ENCODE data around the gene MYRIP. TPM values are rescaled to one million over a fixed set of nuclear protein-coding genes. Genes with fewer than 3 reads are reported as not detected.

Gene MYRIP
- total RNA-seq, 4 donors from 2014 or later = 0.66 to 3.1 (median 2.6) TPM

DNA sequence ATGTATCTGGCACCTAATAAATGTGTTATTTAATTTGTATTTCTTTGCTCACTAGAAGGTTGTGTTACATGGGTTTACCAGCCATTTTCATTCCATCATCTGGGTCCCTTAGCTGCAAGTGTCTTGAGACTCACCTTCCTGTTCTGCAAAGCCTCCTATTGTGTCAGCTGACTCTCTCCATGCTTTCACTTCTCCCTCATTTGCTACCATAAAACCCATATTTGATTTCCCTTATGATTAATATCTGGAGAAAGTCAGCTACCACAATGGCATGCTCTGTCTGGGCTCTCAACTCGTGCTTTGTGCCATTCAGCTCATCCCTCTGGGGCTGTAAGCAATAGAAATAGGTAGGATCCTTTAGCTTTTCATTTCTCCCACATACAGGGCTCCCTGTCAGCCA lies 420.6 kb downstream of the MYRIP start:
- intact Hi-C loops (cut with DNase I) = no loop called here
- 45 to 65% methylated on average over 1 of the region's 1 CpG for WGBS, 2 donors
- no peak for TF ChIP-seq POLR2A (IDR thresholded peaks at IDR 0.05)
- TF ChIP-seq, protein P1, sequence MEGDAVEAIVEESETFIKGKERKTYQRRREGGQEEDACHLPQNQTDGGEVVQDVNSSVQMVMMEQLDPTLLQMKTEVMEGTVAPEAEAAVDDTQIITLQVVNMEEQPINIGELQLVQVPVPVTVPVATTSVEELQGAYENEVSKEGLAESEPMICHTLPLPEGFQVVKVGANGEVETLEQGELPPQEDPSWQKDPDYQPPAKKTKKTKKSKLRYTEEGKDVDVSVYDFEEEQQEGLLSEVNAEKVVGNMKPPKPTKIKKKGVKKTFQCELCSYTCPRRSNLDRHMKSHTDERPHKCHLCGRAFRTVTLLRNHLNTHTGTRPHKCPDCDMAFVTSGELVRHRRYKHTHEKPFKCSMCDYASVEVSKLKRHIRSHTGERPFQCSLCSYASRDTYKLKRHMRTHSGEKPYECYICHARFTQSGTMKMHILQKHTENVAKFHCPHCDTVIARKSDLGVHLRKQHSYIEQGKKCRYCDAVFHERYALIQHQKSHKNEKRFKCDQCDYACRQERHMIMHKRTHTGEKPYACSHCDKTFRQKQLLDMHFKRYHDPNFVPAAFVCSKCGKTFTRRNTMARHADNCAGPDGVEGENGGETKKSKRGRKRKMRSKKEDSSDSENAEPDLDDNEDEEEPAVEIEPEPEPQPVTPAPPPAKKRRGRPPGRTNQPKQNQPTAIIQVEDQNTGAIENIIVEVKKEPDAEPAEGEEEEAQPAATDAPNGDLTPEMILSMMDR (IDR thresholded peaks at IDR 0.05) = no peak

DNA sequence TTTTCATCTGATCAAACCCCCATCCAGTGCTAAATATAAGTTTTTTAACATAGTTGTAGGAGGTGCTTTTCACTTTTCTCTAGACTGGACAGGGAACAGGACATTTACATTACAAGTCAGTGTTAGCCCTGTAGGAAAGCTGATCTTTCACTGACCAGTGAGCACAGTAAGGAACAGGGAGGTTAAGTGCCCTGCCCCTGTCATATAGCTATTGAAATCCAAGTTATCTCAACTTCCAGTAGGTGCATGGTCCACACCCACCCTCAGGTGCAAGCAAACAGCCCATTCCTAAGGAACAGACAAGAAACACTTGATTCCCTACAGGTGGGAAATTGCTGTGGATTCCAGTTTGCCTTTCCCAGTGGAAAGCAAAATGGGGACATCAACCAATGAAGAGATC lies 421.0 kb downstream of the MYRIP start:
- no peak for TF ChIP-seq POLR2A (IDR thresholded peaks at IDR 0.05)
- TF ChIP-seq, protein P1 (IDR thresholded peaks at IDR 0.05) = no peak
- H3K36me3 ChIP-seq = no peaks in the 10 kb centered on the region
- H3K4me1 ChIP-seq = no peaks in the 10 kb centered on the region
- no peaks in the 10 kb centered on the region for H3K27me3 ChIP-seq
- no peak overlapping the region for H3K27ac ChIP-seq
- no peak for DNase-seq
- H3K4me3 ChIP-seq = no peak overlapping the region
- intact Hi-C loops (cut with DNase I) = no loop called here
- H3K9me3 ChIP-seq = no peaks in the 10 kb centered on the region

More for the DNA sequence above, 420.6 kb downstream of the MYRIP start:
- no peaks in the 10 kb centered on the region for H3K9me3 ChIP-seq
- H3K27ac ChIP-seq = no peak overlapping the region
- DNase-seq = no peak
- no peaks in the 10 kb centered on the region for H3K4me1 ChIP-seq
- no peaks in the 10 kb centered on the region for H3K36me3 ChIP-seq
- no peak overlapping the region for H3K4me3 ChIP-seq
- H3K27me3 ChIP-seq = no peaks in the 10 kb centered on the region

DNA sequence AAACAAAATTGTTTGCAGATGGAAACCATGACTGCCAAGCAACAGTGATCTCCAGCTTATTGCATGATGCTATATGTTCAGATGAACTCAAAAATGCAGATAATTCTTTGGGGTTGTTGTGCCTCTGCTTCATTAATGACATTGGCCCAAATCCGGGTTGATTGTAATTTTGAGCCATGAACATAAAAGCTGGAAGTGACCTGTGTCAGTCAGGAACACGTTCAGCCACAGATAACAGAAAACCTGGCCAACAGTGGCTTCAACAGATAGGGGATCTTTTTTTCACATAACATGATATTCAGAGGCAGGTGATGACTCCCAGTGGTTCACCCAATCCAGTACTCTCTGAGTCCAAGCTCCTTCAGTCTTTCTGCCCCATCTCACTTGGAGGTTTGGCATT lies 423.2 kb downstream of the MYRIP start:
- H3K27me3 ChIP-seq = no peaks in the 10 kb centered on the region
- no peak overlapping the region for H3K4me3 ChIP-seq
- H3K27ac ChIP-seq = no peak overlapping the region
- 67 to 73% methylated on average over 2 of the region's 2 CpGs for WGBS, 2 donors
- intact Hi-C loops (cut with DNase I) = no loop called here
- no peaks in the 10 kb centered on the region for H3K4me1 ChIP-seq
- H3K36me3 ChIP-seq = no peaks in the 10 kb centered on the region
- TF ChIP-seq, protein P1 (IDR thresholded peaks at IDR 0.05) = no peak
- TF ChIP-seq POLR2A (IDR thresholded peaks at IDR 0.05) = no peak
- DNase-seq = no peak
- no peaks in the 10 kb centered on the region for H3K9me3 ChIP-seq

DNA sequence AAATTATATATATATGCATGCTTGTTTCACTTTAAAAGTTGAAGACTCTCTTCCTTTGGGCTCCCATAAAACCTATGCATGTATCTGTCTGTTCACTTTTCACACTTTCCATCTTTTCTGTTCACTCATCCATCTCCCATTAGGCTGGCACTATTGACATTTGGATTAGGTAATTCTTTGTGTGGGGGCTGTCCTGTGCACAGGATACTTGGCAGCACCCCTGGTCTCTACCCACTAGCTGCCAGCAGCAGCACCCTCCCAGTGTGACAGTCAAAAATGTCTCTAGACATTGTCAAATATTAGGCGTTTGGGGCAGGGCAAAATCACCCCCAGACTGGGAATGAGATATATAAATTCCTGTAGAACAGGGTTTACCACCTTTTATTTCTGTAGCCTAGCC lies 427.8 kb downstream of the MYRIP start:
- TF ChIP-seq, protein P1 (IDR thresholded peaks at IDR 0.05) = no peak
- no peak for TF ChIP-seq POLR2A (IDR thresholded peaks at IDR 0.05)
- intact Hi-C loops (cut with DNase I) = no loop called here
- no peak for DNase-seq
- Histone ChIP-seq H3K4me3 (no peak overlapping the region), H3K36me3 (no peaks in the 10 kb centered on the region), H3K27ac (no peak overlapping the region), H3K4me1 (no peaks in the 10 kb centered on the region), H3K9me3 (no peaks in the 10 kb centered on the region), H3K27me3 (no peaks in the 10 kb centered on the region)
- WGBS, 2 donors = 18 to 83% methylated on average over 1 of the region's 1 CpG

DNA sequence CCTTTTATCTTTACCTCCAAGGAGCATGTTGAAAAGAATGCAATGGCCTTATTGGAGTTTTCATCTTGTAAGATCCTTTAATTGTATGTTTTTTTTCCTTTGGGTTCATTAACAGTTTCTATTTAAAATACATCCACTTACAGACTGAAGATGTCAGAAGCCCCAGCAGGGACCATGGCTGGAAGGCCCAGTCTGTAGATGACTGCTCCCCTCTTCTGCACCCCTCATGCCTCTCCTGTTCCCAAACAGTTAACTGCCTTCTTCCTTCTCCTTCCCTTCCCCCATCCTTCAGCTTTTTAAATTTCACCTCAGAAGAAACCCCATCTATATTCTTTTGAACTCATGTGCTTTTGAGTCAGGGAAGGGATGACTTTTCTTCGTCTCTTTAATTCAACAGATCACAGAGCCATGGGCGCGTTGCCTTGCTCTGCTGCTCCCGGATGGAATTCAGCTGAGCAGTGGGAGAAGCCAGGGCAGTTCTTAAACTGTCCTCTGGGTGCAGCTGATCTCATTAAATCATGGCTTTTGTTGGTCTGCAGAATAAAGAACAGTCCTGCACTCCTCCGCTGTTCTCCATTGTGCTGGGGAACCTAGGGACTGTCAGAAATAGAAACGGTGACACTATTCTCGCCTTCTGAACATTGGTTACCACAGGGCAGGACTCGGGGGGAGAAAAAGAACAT lies 428.6 kb downstream of the MYRIP start:
- Histone ChIP-seq H3K9me3 (no peaks in the 10 kb centered on the region), H3K4me1 (no peaks in the 10 kb centered on the region), H3K27ac (no peak overlapping the region), H3K36me3 (no peaks in the 10 kb centered on the region), H3K4me3 (no peak overlapping the region), H3K27me3 (no peaks in the 10 kb centered on the region)
- DNase-seq = no peak
- TF ChIP-seq, protein P1 (IDR thresholded peaks at IDR 0.05) = no peak
- no peak for TF ChIP-seq POLR2A (IDR thresholded peaks at IDR 0.05)
- intact Hi-C loops (cut with DNase I) = no loop called here
- 73 to 78% methylated on average over 5 to 8 of the region's 8 CpGs for WGBS, 2 donors
